ENCODE data around the gene VGLL4.
"Not testable (repeated sequence)": the region's sequence is repeated elsewhere in the genome, so short reads cannot be mapped to it uniquely, and the experiment has no call there.

The VGLL4 gene

DNA sequence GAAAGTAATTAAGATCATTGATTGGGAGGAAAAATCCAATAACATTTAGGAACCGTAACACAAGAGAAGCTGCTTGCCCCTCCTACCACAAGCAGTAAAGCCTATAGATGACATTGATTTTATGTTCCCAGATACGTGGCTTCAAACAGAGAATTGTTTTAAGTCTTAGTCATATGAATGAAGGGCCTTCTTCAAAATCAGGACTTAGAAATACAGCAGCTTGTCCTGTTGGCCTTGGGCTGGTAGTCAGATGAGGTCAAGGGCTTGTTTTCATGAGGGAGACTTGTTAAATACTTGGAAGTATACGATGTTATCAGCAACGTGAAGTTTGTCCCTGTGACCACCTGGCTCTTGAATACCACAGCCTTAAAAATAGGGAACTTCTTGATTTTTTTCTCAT, 114.4 kb downstream of the VGLL4 start:
- no peak for DNase-seq
- in situ Hi-C loops (cut with MboI; ENCODE audit: low pct_unique_long_range_greater_than_20kb, low sequenced_read_pairs) = no loop called here

DNA sequence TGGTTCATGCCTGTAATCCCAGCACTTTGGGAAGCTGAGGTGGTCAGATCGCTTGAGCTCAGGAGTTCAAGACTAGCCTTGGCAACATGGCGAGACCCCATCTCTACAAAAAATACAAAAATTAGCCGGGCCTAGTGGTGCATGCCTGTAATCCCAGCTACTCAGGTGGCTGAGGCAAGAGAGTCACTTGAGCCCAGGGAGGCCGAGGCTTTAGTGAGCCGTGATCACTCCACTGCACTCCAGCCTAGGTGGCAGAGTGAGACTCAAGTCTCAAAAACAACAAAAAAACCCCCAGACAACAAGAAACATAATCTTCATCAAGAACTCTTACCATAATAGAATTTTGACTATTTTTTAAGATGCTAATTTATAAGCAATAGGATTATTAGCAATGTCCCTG, 117.6 kb downstream of the VGLL4 start:
- DNase-seq; in situ Hi-C loops (cut with MboI; ENCODE audit: low pct_unique_long_range_greater_than_20kb, low sequenced_read_pairs): not testable (repeated sequence)

DNA sequence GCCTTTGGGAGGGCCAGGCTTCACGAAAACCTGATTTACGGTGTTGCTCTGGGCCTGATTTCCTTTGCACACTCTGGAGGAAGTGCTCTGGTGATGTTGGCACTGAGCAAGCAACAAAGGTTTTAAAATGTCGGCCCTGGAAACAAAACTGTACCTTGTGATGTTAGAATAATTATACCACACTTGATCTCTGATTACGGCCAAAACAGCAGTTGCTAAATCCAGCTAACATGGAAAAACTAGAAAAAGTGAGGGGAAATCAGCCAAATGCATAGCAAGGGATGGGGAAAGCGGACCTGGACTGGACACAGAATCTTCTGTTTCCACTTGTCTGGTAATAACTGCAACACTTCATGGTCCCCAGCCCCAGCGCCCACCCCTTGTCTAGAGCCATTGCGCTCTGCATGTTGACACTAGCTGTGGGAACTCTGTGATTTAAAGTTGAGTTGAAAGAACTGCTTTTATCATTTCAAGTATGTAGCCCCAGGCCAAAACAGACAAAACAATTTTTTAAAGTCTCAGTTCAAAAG, 120.1 kb downstream of the VGLL4 start:
- in situ Hi-C loops (cut with MboI; ENCODE audit: low pct_unique_long_range_greater_than_20kb, low sequenced_read_pairs) = no loop called here
- no peak for DNase-seq

DNA sequence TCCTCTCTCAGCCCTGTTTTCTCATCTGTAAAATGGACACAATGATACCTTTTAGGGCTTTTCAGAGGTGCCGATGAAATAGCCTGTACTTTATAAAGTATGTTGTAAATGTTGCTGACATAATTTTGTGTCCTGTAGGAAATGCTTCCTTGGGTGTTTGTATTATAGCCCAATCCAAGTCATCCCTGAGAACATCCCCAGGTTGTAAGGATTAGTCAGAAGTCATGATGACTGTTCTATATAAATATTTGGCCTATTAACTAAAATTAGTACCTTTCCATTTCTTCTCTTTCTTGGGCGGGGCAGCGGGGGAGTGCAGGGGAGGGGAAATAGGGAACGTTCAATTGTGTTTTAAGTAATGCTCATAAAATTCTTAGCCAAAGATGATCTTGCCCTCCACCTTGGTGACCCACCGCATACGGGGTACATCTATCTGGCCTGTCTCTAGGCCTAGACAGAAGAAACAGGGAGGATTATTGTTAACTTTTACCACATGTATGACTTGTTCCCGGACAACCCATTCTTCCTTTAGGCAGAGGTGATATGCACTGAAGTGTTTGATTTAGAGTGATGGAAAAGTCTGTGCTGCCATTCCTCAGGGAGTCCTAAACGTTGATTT, 120.7 kb downstream of the VGLL4 start:
- no peak for DNase-seq
- in situ Hi-C loops (cut with MboI; ENCODE audit: low pct_unique_long_range_greater_than_20kb, low sequenced_read_pairs) = no loop called here

DNA sequence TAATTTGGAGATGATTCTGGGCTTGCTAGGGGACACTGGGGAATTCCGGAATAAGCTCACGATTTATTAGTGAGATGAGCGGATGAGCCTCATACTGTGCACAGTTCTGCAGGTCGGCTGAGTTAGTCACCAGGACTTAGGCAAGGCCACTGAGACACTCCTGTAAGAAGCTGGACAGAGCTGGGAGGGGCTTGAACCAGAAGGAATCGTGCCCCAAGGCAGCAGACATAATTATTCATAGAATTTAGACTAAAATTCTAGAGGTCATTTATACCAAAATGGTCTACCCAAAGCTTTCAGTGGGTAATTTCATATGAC, 121.4 kb downstream of the VGLL4 start:
- in situ Hi-C loops (cut with MboI; ENCODE audit: low pct_unique_long_range_greater_than_20kb, low sequenced_read_pairs) = no loop called here
- DNase-seq = no peak

DNA sequence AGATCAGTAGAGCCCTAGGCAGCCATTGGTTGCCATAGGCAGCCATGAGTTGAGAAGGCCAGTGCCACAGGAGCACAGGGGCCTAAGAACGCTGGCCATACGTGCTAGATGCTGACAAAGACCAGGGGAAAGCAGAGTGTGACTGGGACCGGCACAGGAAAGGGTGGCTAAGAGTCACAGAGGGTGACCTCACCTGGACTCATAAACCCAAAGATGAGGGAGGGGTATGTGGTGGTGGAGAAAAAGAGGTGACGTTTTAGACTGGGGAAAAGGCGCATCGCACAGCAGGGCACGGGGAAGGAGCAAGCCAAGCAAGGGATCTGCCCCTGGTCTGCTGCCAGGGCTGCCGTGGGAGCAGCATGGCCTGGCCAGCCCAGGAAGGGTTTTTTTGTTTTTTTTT, 122.5 kb downstream of the VGLL4 start:
- in situ Hi-C loops (cut with MboI; ENCODE audit: low pct_unique_long_range_greater_than_20kb, low sequenced_read_pairs) = no loop called here
- DNase-seq = no peak

DNA sequence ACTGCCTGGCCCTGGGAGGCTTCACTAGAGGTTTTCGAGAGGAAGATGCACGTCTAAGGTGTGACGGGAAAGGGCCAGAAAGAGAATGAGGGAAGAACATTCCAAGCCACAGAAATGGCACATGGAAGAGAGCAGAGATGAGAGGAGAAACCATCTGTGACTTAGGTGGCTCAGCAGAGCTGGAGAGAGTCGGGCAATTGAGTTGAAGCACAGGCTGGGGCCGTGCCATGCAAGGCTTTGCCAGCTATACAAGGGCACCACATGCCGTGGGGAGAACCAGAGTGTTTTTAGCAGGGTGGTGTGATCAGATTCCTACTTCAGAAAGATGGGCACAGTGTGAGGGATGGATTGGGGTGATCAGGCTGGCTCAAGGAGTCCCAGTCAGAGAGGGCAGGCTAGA, 126.1 kb downstream of the VGLL4 start:
- in situ Hi-C loops (cut with MboI; ENCODE audit: low pct_unique_long_range_greater_than_20kb, low sequenced_read_pairs) = no loop called here
- DNase-seq = no peak

DNA sequence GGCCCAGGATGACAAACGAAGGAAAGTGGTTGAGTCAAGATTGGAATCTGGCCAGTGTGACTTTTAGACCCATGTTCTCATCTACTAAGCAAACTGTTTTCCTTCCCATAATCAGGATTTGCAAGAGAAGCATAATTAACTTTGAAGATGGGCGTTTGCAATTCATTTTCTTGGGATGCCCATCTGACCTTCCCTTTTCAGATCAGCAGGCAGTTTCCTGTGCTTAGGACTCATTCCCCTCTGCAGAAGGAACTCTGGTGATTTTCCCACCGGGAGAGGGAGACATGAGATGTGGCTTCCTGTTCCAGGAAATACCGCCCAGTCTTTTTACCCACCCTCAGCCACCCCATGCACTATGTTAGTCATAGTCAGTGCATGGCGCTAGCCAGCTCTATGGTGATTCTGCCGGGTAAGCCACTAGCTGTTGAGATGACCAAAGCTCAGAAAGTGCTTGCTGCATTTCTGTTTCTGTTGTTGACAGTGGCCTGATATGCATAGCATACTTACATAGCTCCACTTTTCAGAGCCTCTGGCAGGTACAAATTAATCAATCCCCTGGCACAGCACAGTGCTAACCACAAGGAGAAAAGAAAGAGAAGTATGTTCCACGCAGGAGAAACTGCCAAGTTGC, 129.4 kb downstream of the VGLL4 start:
- peak; percentile 62 for DNase-seq
- in situ Hi-C loops (cut with MboI; ENCODE audit: low pct_unique_long_range_greater_than_20kb, low sequenced_read_pairs) = no loop called here

DNA sequence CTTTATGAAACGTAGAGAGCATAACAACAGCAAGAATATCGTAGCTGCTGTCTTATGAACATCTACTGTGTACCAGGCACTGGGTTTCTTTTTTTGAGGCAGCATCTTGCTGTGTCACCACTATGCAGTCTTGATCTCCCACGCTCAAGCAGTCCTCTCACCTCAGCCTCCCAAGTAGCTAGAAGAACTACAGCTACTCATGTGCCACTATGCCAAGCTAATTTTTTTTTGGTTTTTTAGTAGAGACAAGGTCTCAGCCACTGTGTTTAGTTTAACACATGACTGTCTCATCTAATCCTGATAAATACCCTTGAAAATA, 129.9 kb downstream of the VGLL4 start:
- peak; percentile 3 for DNase-seq
- in situ Hi-C loops (cut with MboI; ENCODE audit: low pct_unique_long_range_greater_than_20kb, low sequenced_read_pairs) = no loop called here

DNA sequence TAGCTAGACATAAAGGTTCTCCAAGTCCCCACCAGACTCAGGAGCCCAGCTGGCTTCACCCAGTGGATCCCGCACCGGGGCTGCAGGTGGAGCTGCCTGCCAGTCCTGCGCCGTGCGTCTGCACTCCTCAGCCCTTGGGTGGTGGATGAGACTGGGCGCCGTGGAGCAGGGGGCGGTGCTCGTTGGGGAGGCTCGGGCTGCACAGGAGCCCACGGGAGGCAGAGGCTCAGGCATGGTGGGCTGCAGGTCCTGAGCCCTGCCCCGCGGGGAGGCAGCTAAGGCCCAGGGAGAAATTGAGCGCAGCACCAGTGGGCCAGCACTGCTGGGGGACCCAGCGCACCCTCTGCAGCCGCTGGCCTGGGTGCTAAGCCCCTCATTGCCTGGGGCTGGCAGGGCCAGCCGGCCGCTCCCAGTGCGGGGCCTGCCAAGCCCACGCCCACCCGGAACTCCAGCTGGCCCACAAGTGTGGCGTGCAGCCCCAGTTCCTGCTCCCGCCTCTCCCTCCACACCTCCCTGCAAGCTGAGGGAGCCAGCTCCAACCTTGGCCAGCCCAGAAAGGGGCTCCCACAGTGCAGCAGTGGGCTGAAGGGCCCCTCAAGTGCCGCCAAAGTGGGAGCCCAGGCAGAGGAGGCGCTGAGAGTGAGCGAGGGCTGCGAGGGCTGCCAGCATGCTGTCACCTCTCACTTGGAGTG, 130.4 kb downstream of the VGLL4 start:
- in situ Hi-C loops (cut with MboI; ENCODE audit: low pct_unique_long_range_greater_than_20kb, low sequenced_read_pairs); DNase-seq: not testable (repeated sequence)

DNA sequence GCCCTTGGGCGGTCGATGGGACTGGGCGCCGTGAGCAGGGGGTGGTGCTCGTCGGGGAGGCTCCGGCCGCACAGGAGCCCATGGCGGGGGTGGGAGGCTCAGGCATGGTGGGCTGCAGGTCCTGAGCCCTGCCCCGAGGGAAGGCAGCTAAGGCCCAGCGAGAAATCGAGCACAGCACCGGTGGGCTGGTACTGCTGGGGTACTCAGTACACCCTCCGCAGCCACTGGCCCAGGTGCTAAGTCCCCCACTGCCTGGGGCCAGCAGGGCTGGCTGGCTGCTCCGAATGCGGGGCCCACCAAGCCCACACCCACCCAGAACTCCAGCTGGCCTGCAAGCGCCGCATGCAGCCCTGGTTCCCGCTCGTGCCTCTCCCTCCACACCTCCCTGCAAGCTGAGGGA, 132.1 kb downstream of the VGLL4 start:
- in situ Hi-C loops (cut with MboI; ENCODE audit: low pct_unique_long_range_greater_than_20kb, low sequenced_read_pairs) = not testable (repeated sequence)

DNA sequence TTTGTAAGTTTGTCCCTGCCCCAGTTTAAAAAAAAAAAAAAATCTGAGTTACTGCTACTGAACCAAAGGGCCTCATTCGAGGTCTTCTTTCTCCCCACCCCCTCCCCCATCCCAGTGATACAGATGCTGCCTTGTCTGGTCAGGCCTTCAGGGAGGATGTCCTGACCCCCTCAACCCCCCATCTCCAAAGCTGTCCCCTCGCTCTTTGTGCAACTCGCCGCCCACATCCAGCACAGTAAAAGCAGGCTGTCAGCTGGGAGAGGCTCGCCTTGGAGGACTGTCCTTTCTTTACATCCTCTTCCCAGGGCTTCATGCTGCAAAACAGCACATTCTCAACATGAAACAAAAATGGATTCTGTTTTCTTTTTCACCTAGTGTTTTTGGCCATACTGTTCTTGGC, 133.4 kb downstream of the VGLL4 start:
- in situ Hi-C loops (cut with MboI; ENCODE audit: low pct_unique_long_range_greater_than_20kb, low sequenced_read_pairs) = no loop called here

More for the DNA sequence above, 132.1 kb downstream of the VGLL4 start:
- not testable (repeated sequence) for DNase-seq

DNA sequence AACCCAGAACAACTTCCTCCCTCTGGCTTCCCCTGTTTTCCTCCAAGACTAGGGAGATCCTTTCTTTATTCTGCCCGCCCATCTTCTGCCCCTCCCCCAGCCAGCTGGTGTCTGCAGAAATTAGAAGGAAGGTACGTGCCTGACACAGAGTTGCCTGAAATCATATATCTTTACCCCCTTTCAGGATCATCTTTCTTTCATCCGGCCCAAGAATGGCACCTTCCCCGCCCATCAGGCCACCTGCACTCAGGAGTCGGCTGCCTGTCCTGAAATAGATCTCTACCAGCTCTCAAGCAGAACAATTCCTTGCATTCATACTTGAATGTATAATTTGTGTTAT, 133.7 kb downstream of the VGLL4 start:
- in situ Hi-C loops (cut with MboI; ENCODE audit: low pct_unique_long_range_greater_than_20kb, low sequenced_read_pairs) = no loop called here
- DNase-seq = peak; percentile 60

More for the DNA sequence above, 133.4 kb downstream of the VGLL4 start:
- DNase-seq = no peak

DNA sequence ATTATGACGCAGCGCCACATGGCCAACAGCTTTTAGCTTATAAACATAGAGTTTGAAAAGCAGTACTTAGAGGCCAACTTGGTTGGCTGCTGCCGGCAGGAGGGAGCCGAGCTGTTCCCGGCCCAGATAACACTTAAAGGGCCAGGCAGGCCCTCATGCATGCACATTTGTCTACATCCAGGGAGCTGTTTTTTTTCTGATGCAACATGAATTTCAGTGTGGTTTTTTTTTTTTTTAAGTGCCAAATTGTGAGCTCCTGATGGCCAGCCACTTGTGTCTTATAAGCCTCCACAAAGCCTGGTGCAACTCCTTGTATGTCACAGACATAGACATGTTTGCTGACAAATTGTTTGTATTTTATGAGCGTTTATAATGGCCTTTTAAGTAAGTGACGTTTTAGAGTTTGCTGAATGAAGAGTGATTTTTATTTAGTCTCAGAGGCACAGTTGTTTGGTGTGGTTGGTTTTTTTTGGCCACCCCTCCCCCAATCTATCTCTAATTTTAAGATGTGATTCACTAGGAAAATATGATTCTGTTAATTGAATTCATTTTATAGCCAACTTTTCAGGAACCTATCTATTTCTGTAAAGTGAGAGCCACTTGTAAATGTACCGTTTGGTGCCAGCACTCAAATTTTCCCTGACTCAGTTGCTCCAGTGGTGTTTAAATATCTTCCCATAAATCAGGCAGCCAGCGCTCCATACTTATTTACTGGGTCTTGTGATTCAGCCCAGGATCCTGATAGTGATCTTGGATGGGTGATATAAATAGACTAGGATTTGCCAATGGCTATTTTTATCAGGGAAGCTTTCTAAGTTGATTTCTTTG, 134.3 kb downstream of the VGLL4 start:
- peak; percentile 43 for DNase-seq
- in situ Hi-C loops (cut with MboI; ENCODE audit: low pct_unique_long_range_greater_than_20kb, low sequenced_read_pairs) = no loop called here

DNA sequence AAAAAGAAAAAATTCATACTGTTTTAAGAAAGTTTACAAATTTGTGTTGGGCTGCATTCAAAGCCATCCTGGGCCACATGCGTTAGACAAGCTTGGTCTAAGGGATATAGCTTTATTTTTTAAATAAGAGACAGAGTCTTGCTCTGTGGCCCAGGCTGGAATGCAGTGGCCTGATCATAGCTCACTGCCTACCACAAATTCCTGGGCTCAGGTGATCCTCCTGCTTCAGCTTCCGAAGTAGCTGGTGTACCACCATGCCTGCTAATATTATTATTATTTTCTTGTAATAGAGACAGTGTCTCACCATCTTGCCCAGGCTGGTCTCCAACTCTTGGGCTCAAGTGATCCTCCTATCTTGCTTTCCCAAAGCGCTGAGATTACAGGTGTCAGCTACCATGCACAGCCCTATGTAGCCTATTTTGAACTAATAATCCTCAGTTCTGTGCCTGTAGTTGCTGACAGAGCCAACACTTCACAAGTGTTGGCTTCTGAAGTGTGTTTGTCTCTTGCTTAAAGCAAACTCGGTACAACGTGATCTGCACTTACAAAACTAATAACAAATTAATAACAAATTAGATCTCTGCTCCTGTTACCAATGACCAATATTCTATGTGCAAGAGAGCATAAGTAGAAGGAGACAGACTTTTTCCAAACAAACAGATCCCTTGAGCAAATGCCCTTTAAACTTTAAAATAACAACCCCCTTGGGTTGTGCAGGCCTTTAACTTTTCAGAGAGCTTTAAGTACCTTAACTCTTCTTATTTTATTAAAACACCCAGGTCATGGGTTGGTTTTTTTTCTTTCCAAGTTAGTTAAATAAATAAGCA, 135.2 kb downstream of the VGLL4 start:
- in situ Hi-C loops (cut with MboI; ENCODE audit: low pct_unique_long_range_greater_than_20kb, low sequenced_read_pairs) = no loop called here
- DNase-seq = no peak

DNA sequence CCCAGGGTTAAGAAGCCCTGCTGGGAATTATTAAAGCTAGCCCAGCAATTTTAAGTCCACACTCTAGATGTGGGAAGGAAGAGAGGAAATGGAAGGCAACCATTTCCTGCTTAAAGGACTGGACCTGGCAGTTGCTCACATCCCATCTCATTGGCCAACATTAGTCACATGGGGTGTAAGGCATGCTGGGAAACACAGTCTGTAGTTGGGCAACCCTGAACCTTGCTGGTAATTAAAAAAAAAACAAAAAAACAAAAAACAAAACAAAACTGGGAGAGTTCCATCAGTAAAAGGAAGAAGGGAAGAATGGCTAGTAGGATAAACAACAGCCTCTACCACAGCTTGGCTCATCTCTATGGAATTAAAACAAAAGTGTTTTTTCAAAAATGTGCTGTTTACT, 136.0 kb downstream of the VGLL4 start:
- in situ Hi-C loops (cut with MboI; ENCODE audit: low pct_unique_long_range_greater_than_20kb, low sequenced_read_pairs) = no loop called here
- DNase-seq = no peak

All from KBM-7 (cell line).